ENCODE results near the gene BRD7. TPM values are rescaled to one million over a fixed set of nuclear protein-coding genes. Genes with fewer than 3 reads are reported as not detected.

BRD7 gene
- total RNA-seq, 4 donors from 2014 or later: 38.3 to 55.9 (median 48.8) TPM

DNA sequence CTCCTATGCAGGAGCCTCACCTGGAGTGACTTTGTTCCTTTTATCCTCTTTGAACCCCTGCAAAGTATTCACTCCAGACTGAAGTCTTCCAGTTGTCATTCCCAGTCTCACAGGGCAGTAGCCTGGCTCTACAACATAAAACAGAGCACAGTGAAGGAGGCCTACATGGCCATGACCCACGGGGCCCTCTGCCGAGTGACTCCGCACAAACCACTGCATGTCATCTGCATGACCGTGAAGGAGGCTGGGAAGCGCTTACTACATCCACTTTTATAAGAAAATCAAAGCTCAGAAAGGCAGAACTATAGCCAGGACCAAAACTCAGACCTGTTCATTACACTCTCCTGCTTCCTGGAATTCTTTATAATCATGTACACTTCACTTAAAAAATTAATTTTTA lies 42.5 kb downstream of the BRD7 start:
- TF ChIP-seq, protein P1, sequence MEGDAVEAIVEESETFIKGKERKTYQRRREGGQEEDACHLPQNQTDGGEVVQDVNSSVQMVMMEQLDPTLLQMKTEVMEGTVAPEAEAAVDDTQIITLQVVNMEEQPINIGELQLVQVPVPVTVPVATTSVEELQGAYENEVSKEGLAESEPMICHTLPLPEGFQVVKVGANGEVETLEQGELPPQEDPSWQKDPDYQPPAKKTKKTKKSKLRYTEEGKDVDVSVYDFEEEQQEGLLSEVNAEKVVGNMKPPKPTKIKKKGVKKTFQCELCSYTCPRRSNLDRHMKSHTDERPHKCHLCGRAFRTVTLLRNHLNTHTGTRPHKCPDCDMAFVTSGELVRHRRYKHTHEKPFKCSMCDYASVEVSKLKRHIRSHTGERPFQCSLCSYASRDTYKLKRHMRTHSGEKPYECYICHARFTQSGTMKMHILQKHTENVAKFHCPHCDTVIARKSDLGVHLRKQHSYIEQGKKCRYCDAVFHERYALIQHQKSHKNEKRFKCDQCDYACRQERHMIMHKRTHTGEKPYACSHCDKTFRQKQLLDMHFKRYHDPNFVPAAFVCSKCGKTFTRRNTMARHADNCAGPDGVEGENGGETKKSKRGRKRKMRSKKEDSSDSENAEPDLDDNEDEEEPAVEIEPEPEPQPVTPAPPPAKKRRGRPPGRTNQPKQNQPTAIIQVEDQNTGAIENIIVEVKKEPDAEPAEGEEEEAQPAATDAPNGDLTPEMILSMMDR (IDR thresholded peaks at IDR 0.05 in 4 of 5, conservative IDR thresholded peaks at IDR 0.05 in 1 of 5): no peak
- no peak for TF ChIP-seq POLR2A (IDR thresholded peaks at IDR 0.05)
- H3K27ac ChIP-seq: no peak overlapping the region

DNA sequence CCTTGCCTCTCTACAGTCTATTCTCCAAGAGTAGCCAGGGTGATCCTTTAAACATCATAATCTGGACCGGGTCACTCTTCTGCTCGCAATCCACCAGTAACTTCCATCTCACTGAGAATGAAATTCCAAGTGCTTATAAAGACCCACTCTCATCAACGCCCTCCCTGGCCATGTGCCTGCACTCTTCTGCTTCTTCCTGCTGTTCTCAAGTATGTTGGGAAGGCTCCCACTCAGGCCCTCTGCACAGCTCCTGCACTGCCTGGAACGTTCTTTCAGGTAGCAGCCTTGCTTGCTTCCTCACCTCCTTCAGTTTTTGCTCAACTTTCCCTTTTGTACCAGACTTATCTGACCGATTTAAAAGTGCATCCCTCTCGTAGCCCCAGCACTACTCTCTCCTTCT lies 44.4 kb downstream of the BRD7 start:
- in situ Hi-C loops (cut with MboI; ENCODE audit: low sequenced_read_pairs in 4 of 4): no loop called here
- no peak for TF ChIP-seq POLR2A (IDR thresholded peaks at IDR 0.05)
- TF ChIP-seq, protein P1 (IDR thresholded peaks at IDR 0.05 in 4 of 5, conservative IDR thresholded peaks at IDR 0.05 in 1 of 5): no peak
- Histone ChIP-seq H3K4me1 (no peaks in the 10 kb centered on the region), H3K36me3 (peaks cover 1 to 67% of the 10 kb centered on the region in 2 donors), H3K27me3 (no peaks in the 10 kb centered on the region), H3K9me3 (no peaks in the 10 kb centered on the region), H3K4me3 (no peak overlapping the region), H3K27ac (no peak overlapping the region)
- intact Hi-C loops (cut with DNase I; ENCODE audit: low total_unique reads): no loop called here
- ATAC-seq: no peak
- no peak for DNase-seq

More for the DNA sequence above, 42.5 kb downstream of the BRD7 start:
- H3K9me3 ChIP-seq: no peaks in the 10 kb centered on the region
- H3K4me3 ChIP-seq: no peak overlapping the region
- H3K4me1 ChIP-seq: no peaks in the 10 kb centered on the region
- ATAC-seq (no peak), DNase-seq (no peak)
- in situ Hi-C loops (cut with MboI; ENCODE audit: low sequenced_read_pairs in 4 of 4) (no loop called here), intact Hi-C loops (cut with DNase I; ENCODE audit: low total_unique reads) (no loop called here)
- no peaks in the 10 kb centered on the region for H3K27me3 ChIP-seq
- H3K36me3 ChIP-seq: peaks cover 0 to 50% of the 10 kb centered on the region in 2 donors

DNA sequence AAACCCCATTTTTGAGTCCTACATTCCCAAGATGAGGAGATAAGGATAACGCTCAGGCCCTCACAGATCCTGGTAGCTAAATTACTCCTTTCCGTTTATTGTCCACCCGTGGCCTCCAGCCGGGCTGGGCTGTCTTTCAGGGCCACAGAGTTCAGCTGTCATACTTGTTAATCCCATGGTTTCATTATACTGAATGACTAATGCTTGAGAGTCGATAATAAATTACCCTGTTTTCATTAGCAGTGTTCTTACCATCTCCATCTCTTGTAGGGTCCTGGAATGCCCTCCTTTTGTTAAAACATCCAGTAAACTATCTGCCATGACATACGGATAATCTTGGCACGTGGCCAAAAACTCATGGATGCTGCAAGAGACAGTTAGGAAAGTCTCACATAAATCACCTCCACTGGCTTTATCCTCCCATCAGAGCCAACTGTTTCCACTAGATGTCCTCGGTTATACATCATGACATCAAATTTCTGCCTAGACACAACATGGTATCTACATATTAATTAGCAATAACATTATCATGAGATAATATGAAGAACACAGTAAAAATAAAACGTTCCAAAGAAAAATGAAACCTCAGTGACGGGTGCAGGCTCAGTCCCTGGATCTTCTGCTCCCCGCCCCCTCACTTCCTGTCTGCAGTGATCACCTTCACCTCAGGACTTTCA lies 45.3 kb downstream of the BRD7 start:
- no peak overlapping the region for H3K4me3 ChIP-seq
- in situ Hi-C loops (cut with MboI; ENCODE audit: low sequenced_read_pairs in 4 of 4): no loop called here
- no peaks in the 10 kb centered on the region for H3K9me3 ChIP-seq
- peak; percentile 33 to 73 for ATAC-seq
- H3K27me3 ChIP-seq: no peaks in the 10 kb centered on the region
- H3K27ac ChIP-seq: peak overlapping the region in 1 of 4 donors; percentile 18
- H3K36me3 ChIP-seq: peaks cover 7 to 75% of the 10 kb centered on the region in 2 donors
- no peaks in the 10 kb centered on the region for H3K4me1 ChIP-seq
- peak in 1 of 2 donors; percentile 25 for DNase-seq
- no peak for TF ChIP-seq POLR2A (IDR thresholded peaks at IDR 0.05)
- TF ChIP-seq, protein P1 (IDR thresholded peaks at IDR 0.05 in 4 of 5, conservative IDR thresholded peaks at IDR 0.05 in 1 of 5): no peak
- intact Hi-C loops (cut with DNase I; ENCODE audit: low total_unique reads): no loop called here

DNA sequence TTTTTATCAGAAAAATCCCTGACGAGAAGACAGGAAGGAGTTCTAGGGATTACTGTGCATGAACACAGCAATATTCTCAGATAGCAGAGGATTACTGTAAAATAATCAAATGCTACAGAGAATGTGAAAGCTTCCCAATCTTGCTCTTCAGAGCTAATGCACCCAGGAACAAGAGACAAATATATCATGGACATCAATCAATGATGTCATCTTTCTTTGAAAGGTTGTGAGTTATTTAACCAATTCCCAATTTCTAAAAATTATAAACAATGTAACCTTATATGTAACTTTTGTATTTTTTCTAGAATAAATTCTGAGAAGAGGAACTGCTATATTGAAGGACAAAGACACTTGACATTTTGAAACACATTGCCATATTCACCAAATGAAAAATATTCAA lies 46.5 kb downstream of the BRD7 start:
- no peak for DNase-seq

More for the DNA sequence above, 46.5 kb downstream of the BRD7 start:
- Histone ChIP-seq H3K27me3 (no peaks in the 10 kb centered on the region), H3K36me3 (peaks cover 10 to 76% of the 10 kb centered on the region in 2 donors), H3K27ac (no peak overlapping the region), H3K4me1 (no peaks in the 10 kb centered on the region), H3K4me3 (no peak overlapping the region), H3K9me3 (no peaks in the 10 kb centered on the region)
- intact Hi-C loops (cut with DNase I; ENCODE audit: low total_unique reads) (no loop called here), in situ Hi-C loops (cut with MboI; ENCODE audit: low sequenced_read_pairs in 4 of 4) (no loop called here)
- TF ChIP-seq, protein P1 (IDR thresholded peaks at IDR 0.05 in 4 of 5, conservative IDR thresholded peaks at IDR 0.05 in 1 of 5): no peak
- ATAC-seq: no peak

Measured in gastrocnemius medialis (tissue), 4 donors.